HepG2 (cell line): ENCODE results near the gene SPSB2.

ENCODE experiments used
- BRCA1 ChIP-seq: sonication (generic); formaldehyde crosslinking; IDR thresholded peaks from 2 replicates; pipeline ENCODE4 v1.4.0; 2020; ENCODE audit warnings: missing genetic modification reagents
- FIP1L1 ChIP-seq: fragments of 200-400 bp; formaldehyde crosslinking; IDR thresholded peaks from 2 replicates; pipeline ENCODE4 v1.6.1; 2018; ENCODE audit warnings: low read depth, mild to moderate bottlenecking, low read length, moderate library complexity, borderline replicate concordance; ENCODE audit not compliant: insufficient read depth
- GABPA ChIP-seq, 2 experiments: IDR thresholded peaks; 2 replicates each; pipeline ENCODE4 v1.6.1; 2011 to 2016; ENCODE audit warnings: low read depth in 2 of 2, low read length in 1 of 2, missing biosample characterization in 1 of 2, missing genetic modification characterization in 1 of 2
- GMEB1 ChIP-seq: sonication (generic); formaldehyde crosslinking; IDR thresholded peaks from 2 replicates; pipeline ENCODE4 v1.5.1; 2020; ENCODE audit warnings: missing genetic modification reagents, mild to moderate bottlenecking, borderline replicate concordance
- KAT8 ChIP-seq: IDR thresholded peaks from 2 replicates; pipeline ENCODE4 v1.6.1; 2016; ENCODE audit warnings: missing genetic modification reagents, missing compliant biosample characterization
- NFE2L2 ChIP-seq: fragments of 150-350 bp; IDR thresholded peaks from 2 replicates; pipeline ENCODE4 v1.6.1; 2014; ENCODE audit warnings: low read length
- NFIC ChIP-seq: IDR thresholded peaks from 2 replicates; pipeline ENCODE4 v1.6.1; 2012; ENCODE audit warnings: mild to moderate bottlenecking, low read length, inconsistent platforms
- PBX3 ChIP-seq: sonication (generic); formaldehyde crosslinking; IDR thresholded peaks from 2 replicates; pipeline ENCODE4 v1.8.1; 2023; ENCODE audit warnings: missing genetic modification reagents, inconsistent platforms, borderline replicate concordance
- PRDM15 ChIP-seq: sonication (generic); formaldehyde crosslinking; IDR thresholded peaks from 2 replicates; pipeline ENCODE4 v1.4.0; 2020; ENCODE audit warnings: missing genetic modification reagents
- STAT5B ChIP-seq: sonication (generic); formaldehyde crosslinking; IDR thresholded peaks from 2 replicates; pipeline ENCODE4 v1.4.0; 2020; ENCODE audit warnings: missing genetic modification reagents
- TAF1 ChIP-seq: sonication (generic); formaldehyde crosslinking; IDR thresholded peaks from 2 replicates; pipeline ENCODE4 v1.4.0; 2020; ENCODE audit warnings: missing genetic modification reagents
- TCF7 ChIP-seq: sonication (generic); IDR thresholded peaks from 2 replicates; pipeline ENCODE4 v1.6.1; 2016; ENCODE audit warnings: antibody characterized with exemption, low read depth
- ZNF703 ChIP-seq: sonication (generic); formaldehyde crosslinking; IDR thresholded peaks from 2 replicates; pipeline ENCODE4 v1.5.1; 2020; ENCODE audit warnings: missing genetic modification reagents, mild to moderate bottlenecking, moderate library complexity, borderline replicate concordance

- TF ChIP-seq STAT5B (CRISPR knock-in tag) (no peak), GMEB1 (no peak), KAT8 (CRISPR knock-in tag) (no peak), PBX3 (CRISPR knock-in tag) (no peak), TAF1 (no peak), GABPA (IDR thresholded peaks at IDR 0.05; ENCODE audit: low read depth, low read length) (no peak), GABPA (CRISPR knock-in tag; IDR thresholded peaks at IDR 0.05; ENCODE audit: low read depth) (no peak), NFIC (no peak), PRDM15 (CRISPR knock-in tag) (no peak), ZNF703 (CRISPR knock-in tag) (no peak), NFE2L2 (no peak), BRCA1 (CRISPR knock-in tag) (no peak), TCF7 (no peak), FIP1L1 (no peak)
Measured at GRCh38 chr12:6903722-6904121, 30.6 kb upstream of the SPSB2 start.
